T-cell (primary cell): ENCODE measurements around the gene SH3RF3. TPM values are rescaled to one million over a fixed set of nuclear protein-coding genes. Genes with fewer than 3 reads are reported as not detected.

Experiments
- ATAC-seq, 4 experiments: fragments of 200-7000 bp in 3 of 4; fragments of 150-1000 bp in 1 of 4; cut with Tn5 transposase; replicated peaks in 1 of 4; 1 replicate in 3 of 4; 2 replicates in 1 of 4; pipeline ENCODE4 v1.10.0; 2021; ENCODE audit warnings: moderate library complexity in 3 of 4, mild to moderate bottlenecking in 2 of 4, moderate number of reproducible peaks in 1 of 4
- CTCF ChIA-PET, 2 donors: fragments of 300-600 bp; sonication (Branson Sonifier 250); formaldehyde crosslinking; loops; one replicate each; lab custom pipeline; 2022; ENCODE audit warnings: antibody characterized with exemption in 2 of 2; lab: Charles Lee
- POLR2A ChIA-PET, 2 donors: fragments of 300-600 bp; sonication (Branson Sonifier 250); formaldehyde crosslinking; loops; one replicate each; lab custom pipeline; 2022; ENCODE audit warnings: antibody characterized with exemption in 2 of 2; lab: Charles Lee
- DNase-seq, 35 experiments: peaks; one replicate each; pipeline versions ENCODE4 v3.0.0 to v3.0.0-alpha.2; 2013 to 2023
- H3K27ac ChIP-seq: one replicate; pipeline ENCODE4 v1.5.1; 2013; ENCODE audit warnings: low read length
- H3K27me3 ChIP-seq, 2 experiments: replicated peaks in 1 of 2; 1 replicate in 1 of 2; 2 replicates in 1 of 2; pipeline versions ENCODE4 v1.6.1 to v1.7.0; 2013; ENCODE audit warnings: low read length in 1 of 2, mixed read lengths in 1 of 2; ENCODE audit not compliant: control insufficient read depth in 2 of 2, insufficient read depth in 2 of 2; ENCODE audit errors: extremely low read depth in 1 of 2
- H3K36me3 ChIP-seq, 2 donors: 1 replicate in 1 of 2; 2 replicates in 1 of 2; pipeline versions ENCODE4 v1.6.1 to v1.7.0; 2013; ENCODE audit warnings: low read length in 1 of 2; ENCODE audit not compliant: control insufficient read depth in 2 of 2, insufficient read depth in 1 of 2; ENCODE audit errors: extremely low read depth in 1 of 2
- H3K4me1 ChIP-seq, 2 experiments: 1 replicate in 1 of 2; 2 replicates in 1 of 2; pipeline versions ENCODE4 v1.6.1 to v1.7.0; 2013; ENCODE audit warnings: low read length in 2 of 2, mixed read lengths in 1 of 2; ENCODE audit not compliant: insufficient read depth in 2 of 2, control insufficient read depth in 1 of 2; ENCODE audit errors: extremely low read depth in 1 of 2
- H3K4me3 ChIP-seq, 2 donors: 1 replicate in 1 of 2; 2 replicates in 1 of 2; pipeline versions ENCODE4 v1.5.1 to v1.7.0; 2013; ENCODE audit warnings: mild to moderate bottlenecking in 2 of 2, low read length in 1 of 2, moderate library complexity in 1 of 2; ENCODE audit not compliant: control insufficient read depth in 1 of 2; ENCODE audit errors: extremely low read depth in 1 of 2
- H3K9me3 ChIP-seq: 2 replicates; pipeline ENCODE4 v1.7.0; 2013
- H3K27ac Mint-ChIP-seq, 2 donors: one replicate each; pipeline ENCODE4 v1.8.0; 2020 to 2021; ENCODE audit warnings: mild to moderate bottlenecking in 2 of 2, mixed read lengths in 2 of 2
- H3K27me3 Mint-ChIP-seq, 2 donors: one replicate each; pipeline ENCODE4 v1.8.0; 2021 to 2022; ENCODE audit warnings: mixed read lengths in 2 of 2
- H3K36me3 Mint-ChIP-seq: one replicate; pipeline ENCODE4 v1.8.0; 2021; ENCODE audit warnings: mixed read lengths
- H3K4me1 Mint-ChIP-seq, 3 donors: one replicate each; pipeline ENCODE4 v1.8.0; 2020 to 2022; ENCODE audit warnings: mixed read lengths in 3 of 3, mild to moderate bottlenecking in 1 of 3
- H3K4me3 Mint-ChIP-seq, 3 donors: one replicate each; pipeline ENCODE4 v1.8.0; 2020 to 2022; ENCODE audit warnings: mild to moderate bottlenecking in 3 of 3, mixed read lengths in 3 of 3, moderate library complexity in 3 of 3
- H3K9me3 Mint-ChIP-seq, 3 donors: one replicate each; pipeline ENCODE4 v1.8.0; 2020 to 2022; ENCODE audit warnings: mixed read lengths in 3 of 3
- whole genome bisulfite sequencing: methylation state at CpG from one replicate; pipeline ENCODE4 v1.1.5; 2013; ENCODE audit warnings: missing lambda C conversion rate; ENCODE audit not compliant: insufficient coverage; 5-methylcytosine and 5-hydroxymethylcytosine counted together
- total RNA-seq, 35 experiments: library from RNA in 6 of 35; stranded (reverse) in 6 of 35; fragments of 120-200 nt in 1 of 35; gene quantifications; one replicate each; pipeline versions ENCODE4 v1.2.1 to v1.2.4 and lab custom pipeline; 2013 to 2026

SH3RF3 gene
- total RNA-seq, 5 donors from 2014 or later (not counting 1 experiment from before 2014, with no cell fraction given) = 1.8 to 4.6 (median 3.6) TPM

DNA sequence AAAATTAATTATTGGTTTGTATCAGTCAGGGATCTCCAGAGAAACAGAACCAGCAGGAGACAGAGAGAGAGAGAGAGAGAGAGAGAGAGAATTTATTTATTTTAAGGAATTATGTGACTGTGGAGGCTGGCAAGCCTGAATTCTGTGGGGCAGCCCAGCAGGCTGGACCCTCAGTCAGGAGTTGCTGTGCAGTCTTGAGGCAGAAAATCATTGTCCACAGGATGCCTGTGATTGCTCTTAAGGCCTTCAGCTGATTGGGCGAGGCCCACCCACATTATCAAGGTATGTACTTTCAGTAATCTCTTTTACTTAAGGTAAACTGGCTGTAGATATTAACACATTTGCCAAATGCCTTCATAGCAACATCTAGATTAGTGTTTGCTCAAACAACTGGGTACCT lies 329.5 kb downstream of the SH3RF3 start:
- ATAC-seq (no peak), DNase-seq (no peak)
- ChIA-PET CTCF (no interaction called here), POLR2A (interaction anchor here in 1 of 2 donors (0.6 kb wide), 1 partner anchor 1443 kb away, joined by 4 read pairs; no protein-coding TSS in a partner anchor)
- Mint-ChIP-seq H3K4me3 (no peak overlapping the region), H3K4me1 (no peaks in the 10 kb centered on the region), H3K9me3 (no peaks in the 10 kb centered on the region), H3K27me3 (no peaks in the 10 kb centered on the region), H3K36me3 (no peaks in the 10 kb centered on the region), H3K27ac (no peak overlapping the region)
- Histone ChIP-seq H3K36me3 (no peaks in the 10 kb centered on the region), H3K4me3 (no peak overlapping the region), H3K27me3 (no peaks in the 10 kb centered on the region), H3K9me3 (no peaks in the 10 kb centered on the region), H3K4me1 (no peaks in the 10 kb centered on the region), H3K27ac (no peak overlapping the region)
- no CpG with 5 or more reads among the region's 1 CpG for WGBS

DNA sequence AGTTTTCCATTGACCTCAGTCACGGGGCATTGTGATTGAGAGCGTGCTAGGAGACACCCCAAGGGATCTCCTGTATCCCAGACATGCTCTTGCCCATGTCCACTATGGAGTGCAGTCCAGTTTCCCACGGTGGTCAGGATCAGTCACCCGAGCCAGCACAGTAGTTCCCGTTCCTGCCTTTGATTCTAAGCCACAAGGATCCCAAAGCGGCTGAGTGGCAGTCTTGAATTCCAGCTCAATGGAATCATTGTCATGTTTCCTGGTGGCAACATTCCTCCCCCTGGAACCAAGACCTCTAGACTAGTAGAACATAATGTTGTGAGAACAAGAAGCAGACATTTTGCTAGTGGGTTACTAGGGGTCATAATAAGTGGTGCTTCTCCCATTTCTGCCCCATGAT lies 330.5 kb downstream of the SH3RF3 start:
- no peaks in the 10 kb centered on the region for H3K36me3 ChIP-seq
- no peak overlapping the region for H3K27ac ChIP-seq
- H3K27me3 ChIP-seq = no peaks in the 10 kb centered on the region
- ATAC-seq (no peak), DNase-seq (no peak)
- H3K9me3 ChIP-seq = no peaks in the 10 kb centered on the region
- H3K4me1 ChIP-seq = no peaks in the 10 kb centered on the region
- H3K4me3 Mint-ChIP-seq = no peak overlapping the region
- no peaks in the 10 kb centered on the region for H3K27me3 Mint-ChIP-seq
- no peak overlapping the region for H3K27ac Mint-ChIP-seq
- no peaks in the 10 kb centered on the region for H3K4me1 Mint-ChIP-seq
- ChIA-PET CTCF (no interaction called here), POLR2A (no interaction called here)
- H3K4me3 ChIP-seq = no peak overlapping the region
- WGBS = 54% methylated on average over 4 of the region's 6 CpGs
- H3K9me3 Mint-ChIP-seq = no peaks in the 10 kb centered on the region
- H3K36me3 Mint-ChIP-seq = no peaks in the 10 kb centered on the region

DNA sequence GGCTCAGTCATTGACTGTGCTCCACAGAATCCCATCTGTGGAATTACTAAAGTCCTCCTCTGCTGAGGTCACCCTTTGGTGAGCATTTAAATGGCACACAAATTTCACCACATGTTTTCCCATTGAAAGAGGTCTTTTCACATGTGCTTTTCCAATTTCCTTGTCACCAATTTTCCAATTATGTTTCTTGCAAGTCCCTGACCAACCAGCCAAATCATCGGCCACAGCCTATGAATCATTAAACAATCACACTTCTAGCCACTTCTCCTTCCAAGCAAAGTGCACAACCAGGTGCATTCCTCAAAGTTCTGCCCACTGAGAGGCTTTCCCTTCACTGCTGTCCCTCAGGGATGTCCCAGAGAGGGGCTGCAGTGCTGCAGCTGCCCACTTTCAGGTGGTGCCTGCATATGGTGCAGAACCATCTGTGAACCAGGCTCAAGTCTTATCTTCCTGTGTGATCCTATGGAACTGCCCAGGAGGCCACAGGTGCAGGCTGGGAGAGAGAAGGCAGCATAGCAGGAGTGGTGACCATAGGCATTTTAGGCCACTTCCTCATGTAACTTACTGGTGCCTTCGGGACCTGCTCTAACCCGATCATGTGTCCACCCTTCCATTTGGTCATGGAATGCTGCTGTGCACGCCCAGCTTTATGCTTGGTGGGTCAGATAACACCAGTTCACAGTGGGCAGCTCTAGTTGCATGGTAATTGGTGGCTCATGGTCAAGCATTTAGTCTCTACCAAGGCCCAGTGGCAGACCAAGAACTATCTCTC lies 331.7 kb downstream of the SH3RF3 start:
- Mint-ChIP-seq H3K9me3 (no peaks in the 10 kb centered on the region), H3K4me1 (no peaks in the 10 kb centered on the region), H3K27ac (no peak overlapping the region), H3K4me3 (no peak overlapping the region), H3K27me3 (no peaks in the 10 kb centered on the region), H3K36me3 (no peaks in the 10 kb centered on the region)
- WGBS = 72% methylated on average over 4 of the region's 4 CpGs
- ATAC-seq = no peak
- DNase-seq = no peak
- Histone ChIP-seq H3K9me3 (no peaks in the 10 kb centered on the region), H3K27ac (no peak overlapping the region), H3K36me3 (no peaks in the 10 kb centered on the region), H3K4me3 (no peak overlapping the region), H3K27me3 (no peaks in the 10 kb centered on the region), H3K4me1 (no peaks in the 10 kb centered on the region)
- POLR2A ChIA-PET = no interaction called here
- CTCF ChIA-PET = no interaction called here

DNA sequence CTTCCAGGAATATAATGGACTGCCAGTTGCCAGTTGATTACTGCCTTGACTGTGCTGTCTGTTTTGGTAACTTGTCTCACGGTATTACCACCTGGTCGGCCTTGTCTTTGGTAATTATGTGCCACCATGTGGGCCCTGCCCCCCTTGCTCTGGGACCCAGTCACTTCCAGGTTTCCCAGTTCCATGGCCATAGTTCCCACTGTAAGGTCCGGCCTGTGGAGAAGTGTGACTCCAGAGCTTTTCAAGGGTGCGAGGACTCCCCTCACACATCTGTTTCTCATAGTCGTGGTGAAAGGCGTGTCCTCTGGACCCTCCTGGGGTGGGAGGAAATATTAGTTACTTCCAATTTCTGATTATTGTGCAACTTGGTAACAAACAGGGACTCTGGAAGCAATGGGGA lies 334.2 kb downstream of the SH3RF3 start:
- H3K27me3 Mint-ChIP-seq = no peaks in the 10 kb centered on the region
- Histone ChIP-seq H3K4me3 (no peak overlapping the region), H3K27ac (no peak overlapping the region), H3K9me3 (no peaks in the 10 kb centered on the region), H3K27me3 (no peaks in the 10 kb centered on the region), H3K4me1 (no peaks in the 10 kb centered on the region), H3K36me3 (no peaks in the 10 kb centered on the region)
- WGBS = 94% methylated on average over 2 of the region's 6 CpGs
- ChIA-PET CTCF (no interaction called here), POLR2A (no interaction called here)
- ATAC-seq = no peak
- no peak overlapping the region for H3K27ac Mint-ChIP-seq
- H3K36me3 Mint-ChIP-seq = no peaks in the 10 kb centered on the region
- no peaks in the 10 kb centered on the region for H3K9me3 Mint-ChIP-seq
- no peaks in the 10 kb centered on the region for H3K4me1 Mint-ChIP-seq
- H3K4me3 Mint-ChIP-seq = no peak overlapping the region
- no peak for DNase-seq

DNA sequence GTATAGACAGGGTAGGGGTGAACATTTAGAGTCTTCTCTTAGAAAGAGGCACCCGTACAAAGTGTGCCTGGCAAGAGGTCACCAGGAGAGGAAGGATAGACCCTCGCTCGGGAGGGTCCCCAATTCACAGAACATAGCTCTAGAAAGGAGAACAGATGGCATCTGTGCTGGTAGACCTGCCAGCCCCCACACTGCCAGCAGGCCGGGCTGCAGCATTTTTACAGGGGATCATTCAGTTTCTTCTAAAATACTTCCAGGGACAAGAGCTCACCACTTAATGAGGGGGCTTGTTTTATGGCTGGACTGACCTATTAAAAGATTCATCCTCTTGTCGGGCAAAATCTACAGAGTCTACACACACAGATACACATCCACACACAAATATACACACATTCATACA lies 334.9 kb downstream of the SH3RF3 start:
- DNase-seq (no peak), ATAC-seq (no peak)
- no peak overlapping the region for H3K27ac ChIP-seq
- H3K4me1 ChIP-seq = no peaks in the 10 kb centered on the region
- Mint-ChIP-seq H3K27me3 (no peaks in the 10 kb centered on the region), H3K27ac (no peak overlapping the region), H3K36me3 (no peaks in the 10 kb centered on the region), H3K9me3 (no peaks in the 10 kb centered on the region), H3K4me3 (no peak overlapping the region), H3K4me1 (no peaks in the 10 kb centered on the region)
- 80% methylated on average over 1 of the region's 5 CpGs for WGBS
- no peak overlapping the region for H3K4me3 ChIP-seq
- ChIA-PET CTCF (no interaction called here), POLR2A (no interaction called here)
- no peaks in the 10 kb centered on the region for H3K36me3 ChIP-seq
- peaks cover 0 to under 1% of the 10 kb centered on the region in 2 experiments for H3K27me3 ChIP-seq
- no peaks in the 10 kb centered on the region for H3K9me3 ChIP-seq

DNA sequence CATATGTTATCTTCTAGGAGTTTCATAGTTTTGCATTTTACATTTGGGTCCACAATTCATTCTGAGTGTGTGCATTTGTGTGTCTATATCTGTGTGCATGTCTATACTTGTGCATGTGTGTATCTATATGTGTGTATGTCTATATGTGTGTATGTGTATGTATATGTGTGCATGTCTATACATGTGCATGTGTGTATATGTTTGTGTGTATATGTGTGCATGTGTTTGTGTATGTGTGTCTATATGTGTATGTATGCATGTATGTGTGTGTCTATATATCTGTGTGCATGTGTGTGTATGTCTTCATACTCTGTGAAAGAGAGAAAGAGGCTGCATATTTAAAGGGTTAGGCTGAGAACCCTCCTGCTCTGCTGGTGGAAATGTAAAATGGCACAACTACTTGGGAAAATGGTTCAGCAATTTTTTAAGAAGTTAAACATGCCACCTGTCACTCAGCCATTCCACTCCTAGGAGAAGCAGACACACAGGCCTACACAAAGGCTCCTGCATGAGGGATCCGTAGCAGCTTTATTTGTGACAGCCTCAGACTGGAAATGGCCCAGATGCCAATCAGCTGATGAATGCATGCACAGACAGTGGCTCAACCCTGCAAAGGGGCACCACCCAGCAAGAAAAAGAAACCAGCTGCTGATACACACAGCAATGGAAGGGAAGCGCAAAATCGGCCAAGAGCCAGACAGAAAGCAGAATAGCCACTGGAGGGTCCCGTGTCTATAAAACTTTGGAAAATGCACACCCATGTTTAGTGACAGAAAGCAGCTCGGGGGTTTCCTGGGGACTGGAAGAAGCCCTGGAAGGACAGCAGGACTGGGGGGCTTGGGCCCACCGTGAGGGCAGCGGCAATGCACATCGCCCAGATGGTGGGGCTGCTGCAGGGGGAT lies 337.9 kb downstream of the SH3RF3 start:
- no peaks in the 10 kb centered on the region for H3K27me3 Mint-ChIP-seq
- 78% methylated on average over 5 of the region's 8 CpGs for WGBS
- H3K36me3 Mint-ChIP-seq = no peaks in the 10 kb centered on the region
- ATAC-seq (no peak), DNase-seq (no peak)
- POLR2A ChIA-PET = no interaction called here
- Histone ChIP-seq H3K9me3 (no peaks in the 10 kb centered on the region), H3K27me3 (peaks cover 0 to 6% of the 10 kb centered on the region in 2 experiments), H3K4me1 (no peaks in the 10 kb centered on the region), H3K36me3 (no peaks in the 10 kb centered on the region), H3K4me3 (no peak overlapping the region), H3K27ac (no peak overlapping the region)
- no peaks in the 10 kb centered on the region for H3K4me1 Mint-ChIP-seq
- CTCF ChIA-PET = no interaction called here
- H3K9me3 Mint-ChIP-seq = no peaks in the 10 kb centered on the region
- H3K4me3 Mint-ChIP-seq = no peak overlapping the region
- H3K27ac Mint-ChIP-seq = no peak overlapping the region
